ENCODE measurements around the gene PRKACB. TPM values are rescaled to one million over a fixed set of nuclear protein-coding genes. Genes with fewer than 3 reads are reported as not detected.

Gene PRKACB
- total RNA-seq, 4 donors from 2014 or later, result 4.4 to 12.3 (median 5.7) TPM

GRCh38 chr1:84166797-84167196 lies 22.7 kb downstream of the PRKACB start:
- intact Hi-C loops (cut with DNase I; ENCODE audit: low total_unique reads), result no loop called here
- TF ChIP-seq CTCF (IDR thresholded peaks at IDR 0.05), result no peak
- no peak for TF ChIP-seq POLR2A (IDR thresholded peaks at IDR 0.05)
- no peak for DNase-seq (ENCODE audit: low spot score in 2 of 2)
- 66 to 70% methylated on average over 1 of the region's 1 CpG for WGBS, 2 donors
- no peak overlapping the region for H3K4me3 ChIP-seq (ENCODE audit: low read depth, poor library complexity, severe bottlenecking)

- no peak for TF ChIP-seq CTCF (IDR thresholded peaks at IDR 0.05)
- no peak for TF ChIP-seq POLR2A (IDR thresholded peaks at IDR 0.05)
- 91% methylated on average over 2 of the region's 2 CpGs for WGBS, 2 donors
- intact Hi-C loops (cut with DNase I; ENCODE audit: low total_unique reads), result no loop called here
Observed at GRCh38 chr1:84168783-84169182, 24.7 kb downstream of the PRKACB start.

GRCh38 chr1:84170171-84170570 lies 26.1 kb downstream of the PRKACB start:
- no peak overlapping the region for H3K4me3 ChIP-seq (ENCODE audit: low read depth, poor library complexity, severe bottlenecking)
- TF ChIP-seq CTCF (IDR thresholded peaks at IDR 0.05) (no peak), POLR2A (IDR thresholded peaks at IDR 0.05) (no peak)
- intact Hi-C loops (cut with DNase I; ENCODE audit: low total_unique reads), result no loop called here
- no peak for DNase-seq (ENCODE audit: low spot score in 2 of 2)
- WGBS, 2 donors, result 59 to 77% methylated on average over 1 of the region's 1 CpG

More at GRCh38 chr1:84168783-84169182, 24.7 kb downstream of the PRKACB start:
- DNase-seq (ENCODE audit: low spot score in 2 of 2), result no peak
- no peak overlapping the region for H3K4me3 ChIP-seq (ENCODE audit: low read depth, poor library complexity, severe bottlenecking)

GRCh38 chr1:84171481-84171880 lies 27.4 kb downstream of the PRKACB start:
- intact Hi-C loops (cut with DNase I; ENCODE audit: low total_unique reads), result no loop called here
- no peak for DNase-seq (ENCODE audit: low spot score in 2 of 2)
- no peak for TF ChIP-seq POLR2A (IDR thresholded peaks at IDR 0.05)
- no peak for TF ChIP-seq CTCF (IDR thresholded peaks at IDR 0.05)
- H3K4me3 ChIP-seq (ENCODE audit: low read depth, poor library complexity, severe bottlenecking), result no peak overlapping the region
- 85% methylated on average over 2 of the region's 2 CpGs for WGBS, 2 donors

DNA sequence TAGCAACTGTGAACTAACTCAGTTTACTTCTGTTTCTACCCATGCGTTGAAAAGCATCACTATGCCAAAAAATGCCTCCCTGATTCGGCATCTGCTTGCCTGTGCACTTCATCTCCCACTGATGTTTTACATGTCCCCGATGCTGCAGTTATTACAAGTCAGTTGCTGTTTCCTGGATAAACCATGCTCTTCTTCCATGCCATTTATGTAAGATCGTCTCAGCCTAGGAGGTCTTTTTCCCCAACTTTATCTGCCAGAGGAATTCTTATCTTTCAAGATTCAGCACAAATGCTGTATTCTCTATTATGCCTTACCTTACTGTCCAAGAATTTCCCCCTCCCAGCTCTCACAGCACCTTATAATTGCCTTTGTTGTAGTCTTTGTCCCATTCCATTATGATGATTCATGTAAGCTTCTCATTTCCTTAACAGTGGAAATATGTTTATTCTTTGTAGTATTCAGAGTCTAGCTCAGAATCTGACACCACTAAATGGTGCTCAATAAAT lies 30.0 kb downstream of the PRKACB start:
- no peak for TF ChIP-seq CTCF (IDR thresholded peaks at IDR 0.05)
- TF ChIP-seq POLR2A (IDR thresholded peaks at IDR 0.05), result no peak
- DNase-seq (ENCODE audit: low spot score in 2 of 2), result no peak
- intact Hi-C loops (cut with DNase I; ENCODE audit: low total_unique reads), result no loop called here
- WGBS, 2 donors, result 78 to 88% methylated on average over 4 of the region's 4 CpGs
- no peak overlapping the region for H3K4me3 ChIP-seq (ENCODE audit: low read depth, poor library complexity, severe bottlenecking)

GRCh38 chr1:84181350-84182005 lies 37.4 kb downstream of the PRKACB start:
- DNase-seq (ENCODE audit: low spot score in 2 of 2), result no peak
- TF ChIP-seq CTCF (IDR thresholded peaks at IDR 0.05) (no peak), POLR2A (IDR thresholded peaks at IDR 0.05) (no peak)
- intact Hi-C loops (cut with DNase I; ENCODE audit: low total_unique reads), result no loop called here

More at GRCh38 chr1:84181350-84182005, 37.4 kb downstream of the PRKACB start:
- H3K4me3 ChIP-seq (ENCODE audit: low read depth, poor library complexity, severe bottlenecking), result no peak overlapping the region

Measured in lower leg skin (tissue), 4 donors.